Liver (tissue), 9 donors: ENCODE measurements around the gene AS3MT. TPM values are rescaled to one million over a fixed set of nuclear protein-coding genes. Genes with fewer than 3 reads are reported as not detected.
"Not testable (repeated sequence)": the region's sequence is repeated elsewhere in the genome, so short reads cannot be mapped to it uniquely, and the experiment has no call there.

Experiments
- DNase-seq: peaks from one replicate; pipeline ENCODE4 v3.0.0-alpha.2; 2017; ENCODE audit warnings: low spot score
- H3K27ac ChIP-seq, 2 donors: one replicate each; pipeline ENCODE4 v1.7.0; 2013; ENCODE audit warnings: inconsistent platforms in 2 of 2, low read length in 2 of 2, control low read depth in 1 of 2, low read depth in 1 of 2, mild to moderate bottlenecking in 1 of 2
- H3K27me3 ChIP-seq, 4 donors: one replicate each; pipeline versions ENCODE4 v1.6.1 to v1.7.0; 2013; ENCODE audit warnings: low read length in 3 of 4, inconsistent platforms in 1 of 4, mild to moderate bottlenecking in 1 of 4, moderate library complexity in 1 of 4; ENCODE audit not compliant: control insufficient read depth in 4 of 4, insufficient read depth in 4 of 4
- H3K36me3 ChIP-seq, 4 donors: one replicate each; pipeline versions ENCODE4 v1.6.1 to v1.7.0; 2013; ENCODE audit warnings: low read length in 3 of 4, mild to moderate bottlenecking in 3 of 4, low read depth in 1 of 4, moderate library complexity in 1 of 4; ENCODE audit not compliant: control insufficient read depth in 4 of 4, insufficient read depth in 3 of 4
- H3K4me1 ChIP-seq, 4 donors: one replicate each; pipeline versions ENCODE4 v1.6.1 to v1.7.0; 2013; ENCODE audit warnings: low read length in 3 of 4, mild to moderate bottlenecking in 3 of 4, moderate library complexity in 1 of 4; ENCODE audit not compliant: control insufficient read depth in 4 of 4, insufficient read depth in 4 of 4
- H3K4me3 ChIP-seq, 3 donors: one replicate each; pipeline versions ENCODE4 v1.6.1 to v1.7.0; 2013; ENCODE audit warnings: low read length in 3 of 3, control low read depth in 1 of 3, low read depth in 1 of 3, mild to moderate bottlenecking in 1 of 3
- H3K9ac ChIP-seq, 2 donors: one replicate each; pipeline ENCODE4 v1.7.0; 2013; ENCODE audit warnings: low read length in 2 of 2, mild to moderate bottlenecking in 2 of 2, moderate library complexity in 2 of 2, control low read depth in 1 of 2, low read depth in 1 of 2
- H3K9me3 ChIP-seq, 4 donors: one replicate each; pipeline versions ENCODE4 v1.6.1 to v1.7.0; 2013; ENCODE audit warnings: low read length in 3 of 4; ENCODE audit not compliant: control insufficient read depth in 4 of 4
- EGR1 ChIP-seq, 2 donors: IDR thresholded peaks; 2 replicates each; pipeline ENCODE4 v1.6.1; 2016 to 2018; ENCODE audit warnings: antibody characterized with exemption in 2 of 2, low read depth in 2 of 2
- FOXA1 ChIP-seq: IDR thresholded peaks from 2 replicates; pipeline ENCODE4 v1.6.1; 2016; ENCODE audit warnings: antibody characterized with exemption
- FOXA2 ChIP-seq: IDR thresholded peaks from 2 replicates; pipeline ENCODE4 v1.6.1; 2016; ENCODE audit warnings: antibody characterized with exemption
- GABPA ChIP-seq, 2 donors: IDR thresholded peaks in 1 of 2; conservative IDR thresholded peaks in 1 of 2; 2 replicates each; pipeline ENCODE4 v1.6.1; 2016; ENCODE audit warnings: antibody characterized with exemption in 2 of 2, mild to moderate bottlenecking in 1 of 2, moderate library complexity in 1 of 2
- HNF4A ChIP-seq, 2 donors: conservative IDR thresholded peaks; 2 replicates each; pipeline ENCODE4 v1.6.1; 2016; ENCODE audit warnings: antibody characterized with exemption in 2 of 2, mild to moderate bottlenecking in 2 of 2
- HNF4G ChIP-seq: IDR thresholded peaks from 2 replicates; pipeline ENCODE4 v1.6.1; 2016; ENCODE audit warnings: antibody characterized with exemption
- JUND ChIP-seq, 2 donors: IDR thresholded peaks; 2 replicates each; pipeline ENCODE4 v1.6.1; 2016; ENCODE audit warnings: antibody characterized with exemption in 2 of 2
- NR2F2 ChIP-seq: IDR thresholded peaks from 2 replicates; pipeline ENCODE4 v1.6.1; 2016; ENCODE audit warnings: antibody characterized with exemption
- SP1 ChIP-seq: IDR thresholded peaks from 2 replicates; pipeline ENCODE4 v1.6.1; 2018; ENCODE audit warnings: antibody characterized with exemption, mild to moderate bottlenecking
- TAF1 ChIP-seq: conservative IDR thresholded peaks from 2 replicates; pipeline ENCODE4 v1.6.1; 2016; ENCODE audit warnings: antibody characterized with exemption, mild to moderate bottlenecking
- YY1 ChIP-seq: IDR thresholded peaks from 2 replicates; pipeline ENCODE4 v1.6.1; 2016; ENCODE audit warnings: antibody characterized with exemption, mild to moderate bottlenecking
- WGBS: extraction: QIAGEN DNeasy Blood & Tissue Kit; methylation state at CpG from one replicate; pipeline ENCODE4 v1.1.7; 2013; 5-methylcytosine and 5-hydroxymethylcytosine counted together
- polyA plus RNA-seq, 2 donors: library from polyadenylated mRNA; stranded (reverse) in 1 of 2; unstranded in 1 of 2; fragments of 200-250 nt in 1 of 2; fragments of >200 nt in 1 of 2; fragmentation: Nextera tagmentation in 1 of 2; extraction: Ambion mirVana in 1 of 2; gene quantifications; one replicate each; pipeline versions ENCODE4 v1.2.1 to v1.2.3, GENCODE V29; 2013 to 2015
- total RNA-seq, 2 donors: library from RNA; depleted of rRNA; stranded (reverse); fragments of >200 nt; gene quantifications; one replicate each; pipeline ENCODE4 v1.2.3, GENCODE V29; 2014
- TF ChIP-seq, protein P1 (sequence below): IDR thresholded peaks from 2 replicates; pipeline ENCODE4 v1.6.1; 2016; ENCODE audit warnings: antibody characterized with exemption
- TF ChIP-seq, protein P2 (sequence below): IDR thresholded peaks from 2 replicates; pipeline ENCODE4 v1.6.1; 2016; ENCODE audit warnings: antibody characterized with exemption, mild to moderate bottlenecking
- TF ChIP-seq, protein P3 (sequence below): fragments of 150-350 bp; IDR thresholded peaks from 2 replicates; pipeline ENCODE4 v1.5.1; 2017; ENCODE audit warnings: improper control_type of control experiment, low read depth, low read length; ENCODE audit not compliant: missing input control
- TF ChIP-seq, protein P4 (sequence below): IDR thresholded peaks from 2 replicates; pipeline ENCODE4 v1.6.1; 2016; ENCODE audit warnings: antibody characterized with exemption
- donor health status: healthy.
- donor health status: healthy.
- donor health status: healthy.
- donor health status: healthy.
- donor health status: healthy.

AS3MT gene
- total and polyA plus RNA-seq, 4 donors = 13.4 to 38.1 (median 16.2) TPM

DNA sequence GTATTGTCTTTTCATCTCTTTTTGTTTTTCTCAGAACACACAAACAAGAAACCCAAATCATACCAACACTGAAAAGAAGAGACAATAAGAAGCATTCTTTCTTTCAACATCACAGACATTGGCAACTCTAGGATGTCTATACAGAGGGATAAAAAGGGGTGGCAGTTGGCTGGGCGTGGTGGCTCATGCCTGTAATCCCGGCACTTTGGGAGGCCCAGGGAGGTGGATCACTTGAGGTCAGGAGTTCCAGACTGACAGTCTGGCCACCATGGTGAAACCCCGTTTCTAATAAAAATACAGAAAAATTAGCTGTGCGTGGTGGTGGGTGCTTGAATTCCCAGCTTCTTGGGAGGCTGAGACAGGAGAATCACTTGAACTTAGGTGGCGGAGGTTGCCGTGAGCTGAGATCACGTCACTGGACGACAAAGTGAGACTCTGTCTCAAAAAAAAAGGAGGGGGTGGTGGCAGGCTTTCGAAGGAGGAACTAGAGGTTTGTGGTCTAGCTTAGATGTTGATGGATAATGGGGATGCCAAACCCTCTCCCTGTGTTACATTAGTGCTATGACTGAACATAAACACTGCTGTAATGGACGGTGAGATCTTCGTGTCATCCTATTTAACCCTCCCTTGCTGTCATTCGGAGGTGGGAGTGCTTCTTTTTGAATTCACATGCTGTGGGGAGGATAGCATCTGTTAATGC lies 58.2 kb downstream of the AS3MT start:
- TF ChIP-seq GABPA (IDR thresholded peaks at IDR 0.05 in 1 of 2, conservative IDR thresholded peaks at IDR 0.05 in 1 of 2) = no peak
- TF ChIP-seq TAF1 = no peak
- no peak for TF ChIP-seq FOXA2
- TF ChIP-seq, protein P1, sequence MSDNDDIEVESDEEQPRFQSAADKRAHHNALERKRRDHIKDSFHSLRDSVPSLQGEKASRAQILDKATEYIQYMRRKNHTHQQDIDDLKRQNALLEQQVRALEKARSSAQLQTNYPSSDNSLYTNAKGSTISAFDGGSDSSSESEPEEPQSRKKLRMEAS = no peak
- TF ChIP-seq NR2F2 = no peak
- no peak for TF ChIP-seq HNF4G
- TF ChIP-seq JUND (IDR thresholded peaks at IDR 0.05) = no peak
- TF ChIP-seq YY1 = no peak
- no peak overlapping the region for H3K9ac ChIP-seq
- no peak for DNase-seq
- no peaks in the 10 kb centered on the region for H3K27me3 ChIP-seq
- 88% methylated on average over 12 of the region's 12 CpGs for WGBS
- no peaks in the 10 kb centered on the region for H3K9me3 ChIP-seq
- peaks cover 0 to 10% (median 6%) of the 10 kb centered on the region in 4 donors for H3K4me1 ChIP-seq
- peaks cover 0 to 6% (median 2%) of the 10 kb centered on the region in 4 donors for H3K36me3 ChIP-seq
- no peak overlapping the region for H3K27ac ChIP-seq
- no peak overlapping the region for H3K4me3 ChIP-seq

DNA sequence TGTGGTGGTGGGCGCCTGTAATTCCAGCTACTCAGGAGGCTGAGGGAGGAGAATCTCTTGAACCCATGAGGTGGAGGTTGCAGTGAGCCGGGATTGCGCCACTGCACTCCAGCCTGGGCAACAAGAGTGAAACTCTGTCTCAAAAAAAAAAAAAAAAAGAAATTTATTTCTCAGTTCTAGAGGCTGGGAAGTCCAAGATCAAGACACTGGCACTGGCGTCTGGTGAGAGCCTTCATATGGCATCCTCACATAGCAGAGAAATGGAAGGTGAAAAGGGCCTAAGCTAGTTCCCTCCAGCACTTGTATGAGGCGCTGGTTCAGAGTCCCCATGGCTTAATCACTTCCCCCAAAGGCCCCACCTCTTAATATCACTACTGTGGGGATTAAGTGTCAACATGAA lies 59.2 kb downstream of the AS3MT start:
- H3K9me3 ChIP-seq = not testable (repeated sequence)
- 98% methylated on average over 5 of the region's 5 CpGs for WGBS

DNA sequence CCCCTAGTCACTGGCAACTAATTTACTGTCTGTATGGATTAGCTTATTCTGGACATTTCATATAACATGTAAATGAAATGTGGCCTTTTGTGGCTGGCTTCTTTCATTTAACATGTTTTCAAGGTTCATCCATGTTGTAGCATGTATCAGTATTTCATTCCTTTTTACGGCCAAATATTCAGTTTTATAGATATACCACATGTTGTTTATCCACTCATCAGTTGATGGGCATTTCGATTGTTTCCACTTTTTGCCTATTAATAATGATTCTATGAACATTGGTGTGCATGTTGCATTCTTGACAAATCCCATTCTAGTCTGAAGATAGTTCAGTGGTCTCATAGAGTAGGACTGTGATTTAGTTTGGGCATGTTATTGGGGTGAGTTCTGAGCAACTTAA lies 61.5 kb downstream of the AS3MT start:
- no peak for DNase-seq
- no peaks in the 10 kb centered on the region for H3K9me3 ChIP-seq
- no peak overlapping the region for H3K27ac ChIP-seq
- no peaks in the 10 kb centered on the region for H3K4me1 ChIP-seq
- no peak overlapping the region for H3K9ac ChIP-seq
- 97% methylated on average over 2 of the region's 2 CpGs for WGBS
- no peaks in the 10 kb centered on the region for H3K27me3 ChIP-seq
- no peak overlapping the region for H3K4me3 ChIP-seq
- H3K36me3 ChIP-seq = peaks cover 0 to 6% (median 2%) of the 10 kb centered on the region in 4 donors
- TF ChIP-seq YY1 (no peak), HNF4A (conservative IDR thresholded peaks at IDR 0.05) (no peak)

More for the DNA sequence above, 59.2 kb downstream of the AS3MT start:
- H3K27me3 ChIP-seq, H3K36me3 ChIP-seq, H3K4me1 ChIP-seq, H3K9ac ChIP-seq, DNase-seq, H3K27ac ChIP-seq, H3K4me3 ChIP-seq: not testable (repeated sequence)

DNA sequence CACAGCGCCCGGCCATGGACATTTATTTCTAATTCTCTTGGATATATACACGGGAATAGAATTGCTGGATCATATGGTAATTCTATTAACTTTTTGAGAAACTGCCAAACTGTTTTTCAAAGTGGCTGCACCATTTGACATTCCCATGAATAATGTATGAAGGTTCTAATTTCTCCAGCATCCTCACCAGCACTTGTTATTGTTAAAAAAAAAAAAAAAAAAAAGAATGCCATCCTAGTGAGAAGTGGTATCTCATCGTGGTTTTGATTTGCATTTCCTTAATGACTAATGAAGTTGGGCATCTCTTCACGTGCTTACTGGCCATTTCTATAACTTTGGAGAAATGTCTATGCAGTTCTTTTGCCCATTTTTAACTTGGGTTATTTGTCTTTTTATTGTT lies 62.4 kb downstream of the AS3MT start:
- Histone ChIP-seq H3K4me3 (no peak overlapping the region), H3K9ac (no peak overlapping the region), H3K4me1 (no peaks in the 10 kb centered on the region), H3K9me3 (no peaks in the 10 kb centered on the region), H3K27me3 (no peaks in the 10 kb centered on the region), H3K27ac (no peak overlapping the region), H3K36me3 (peaks cover 0 to 6% (median 2%) of the 10 kb centered on the region in 4 donors)
- no peak for DNase-seq
- 92% methylated on average over 5 of the region's 5 CpGs for WGBS
- TF ChIP-seq HNF4G = no peak
- TF ChIP-seq FOXA1 = no peak
- no peak for TF ChIP-seq SP1
- TF ChIP-seq GABPA (IDR thresholded peaks at IDR 0.05 in 1 of 2, conservative IDR thresholded peaks at IDR 0.05 in 1 of 2) = no peak
- TF ChIP-seq, protein P2, sequence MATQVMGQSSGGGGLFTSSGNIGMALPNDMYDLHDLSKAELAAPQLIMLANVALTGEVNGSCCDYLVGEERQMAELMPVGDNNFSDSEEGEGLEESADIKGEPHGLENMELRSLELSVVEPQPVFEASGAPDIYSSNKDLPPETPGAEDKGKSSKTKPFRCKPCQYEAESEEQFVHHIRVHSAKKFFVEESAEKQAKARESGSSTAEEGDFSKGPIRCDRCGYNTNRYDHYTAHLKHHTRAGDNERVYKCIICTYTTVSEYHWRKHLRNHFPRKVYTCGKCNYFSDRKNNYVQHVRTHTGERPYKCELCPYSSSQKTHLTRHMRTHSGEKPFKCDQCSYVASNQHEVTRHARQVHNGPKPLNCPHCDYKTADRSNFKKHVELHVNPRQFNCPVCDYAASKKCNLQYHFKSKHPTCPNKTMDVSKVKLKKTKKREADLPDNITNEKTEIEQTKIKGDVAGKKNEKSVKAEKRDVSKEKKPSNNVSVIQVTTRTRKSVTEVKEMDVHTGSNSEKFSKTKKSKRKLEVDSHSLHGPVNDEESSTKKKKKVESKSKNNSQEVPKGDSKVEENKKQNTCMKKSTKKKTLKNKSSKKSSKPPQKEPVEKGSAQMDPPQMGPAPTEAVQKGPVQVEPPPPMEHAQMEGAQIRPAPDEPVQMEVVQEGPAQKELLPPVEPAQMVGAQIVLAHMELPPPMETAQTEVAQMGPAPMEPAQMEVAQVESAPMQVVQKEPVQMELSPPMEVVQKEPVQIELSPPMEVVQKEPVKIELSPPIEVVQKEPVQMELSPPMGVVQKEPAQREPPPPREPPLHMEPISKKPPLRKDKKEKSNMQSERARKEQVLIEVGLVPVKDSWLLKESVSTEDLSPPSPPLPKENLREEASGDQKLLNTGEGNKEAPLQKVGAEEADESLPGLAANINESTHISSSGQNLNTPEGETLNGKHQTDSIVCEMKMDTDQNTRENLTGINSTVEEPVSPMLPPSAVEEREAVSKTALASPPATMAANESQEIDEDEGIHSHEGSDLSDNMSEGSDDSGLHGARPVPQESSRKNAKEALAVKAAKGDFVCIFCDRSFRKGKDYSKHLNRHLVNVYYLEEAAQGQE = no peak
- TF ChIP-seq, protein P3, sequence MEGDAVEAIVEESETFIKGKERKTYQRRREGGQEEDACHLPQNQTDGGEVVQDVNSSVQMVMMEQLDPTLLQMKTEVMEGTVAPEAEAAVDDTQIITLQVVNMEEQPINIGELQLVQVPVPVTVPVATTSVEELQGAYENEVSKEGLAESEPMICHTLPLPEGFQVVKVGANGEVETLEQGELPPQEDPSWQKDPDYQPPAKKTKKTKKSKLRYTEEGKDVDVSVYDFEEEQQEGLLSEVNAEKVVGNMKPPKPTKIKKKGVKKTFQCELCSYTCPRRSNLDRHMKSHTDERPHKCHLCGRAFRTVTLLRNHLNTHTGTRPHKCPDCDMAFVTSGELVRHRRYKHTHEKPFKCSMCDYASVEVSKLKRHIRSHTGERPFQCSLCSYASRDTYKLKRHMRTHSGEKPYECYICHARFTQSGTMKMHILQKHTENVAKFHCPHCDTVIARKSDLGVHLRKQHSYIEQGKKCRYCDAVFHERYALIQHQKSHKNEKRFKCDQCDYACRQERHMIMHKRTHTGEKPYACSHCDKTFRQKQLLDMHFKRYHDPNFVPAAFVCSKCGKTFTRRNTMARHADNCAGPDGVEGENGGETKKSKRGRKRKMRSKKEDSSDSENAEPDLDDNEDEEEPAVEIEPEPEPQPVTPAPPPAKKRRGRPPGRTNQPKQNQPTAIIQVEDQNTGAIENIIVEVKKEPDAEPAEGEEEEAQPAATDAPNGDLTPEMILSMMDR = no peak
- TF ChIP-seq, protein P1 = no peak
- TF ChIP-seq JUND (IDR thresholded peaks at IDR 0.05) = no peak
- TF ChIP-seq, protein P4, sequence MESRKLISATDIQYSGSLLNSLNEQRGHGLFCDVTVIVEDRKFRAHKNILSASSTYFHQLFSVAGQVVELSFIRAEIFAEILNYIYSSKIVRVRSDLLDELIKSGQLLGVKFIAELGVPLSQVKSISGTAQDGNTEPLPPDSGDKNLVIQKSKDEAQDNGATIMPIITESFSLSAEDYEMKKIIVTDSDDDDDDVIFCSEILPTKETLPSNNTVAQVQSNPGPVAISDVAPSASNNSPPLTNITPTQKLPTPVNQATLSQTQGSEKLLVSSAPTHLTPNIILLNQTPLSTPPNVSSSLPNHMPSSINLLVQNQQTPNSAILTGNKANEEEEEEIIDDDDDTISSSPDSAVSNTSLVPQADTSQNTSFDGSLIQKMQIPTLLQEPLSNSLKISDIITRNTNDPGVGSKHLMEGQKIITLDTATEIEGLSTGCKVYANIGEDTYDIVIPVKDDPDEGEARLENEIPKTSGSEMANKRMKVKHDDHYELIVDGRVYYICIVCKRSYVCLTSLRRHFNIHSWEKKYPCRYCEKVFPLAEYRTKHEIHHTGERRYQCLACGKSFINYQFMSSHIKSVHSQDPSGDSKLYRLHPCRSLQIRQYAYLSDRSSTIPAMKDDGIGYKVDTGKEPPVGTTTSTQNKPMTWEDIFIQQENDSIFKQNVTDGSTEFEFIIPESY = no peak
- no peak for TF ChIP-seq EGR1 (IDR thresholded peaks at IDR 0.05; ENCODE audit: low read depth in 2 of 2)
- no peak for TF ChIP-seq NR2F2
- no peak for TF ChIP-seq YY1
